LHCN-M2 (cell line): ENCODE data around the gene SLC51A. TPM values are rescaled to one million over a fixed set of nuclear protein-coding genes. Genes with fewer than 3 reads are reported as not detected.
A peak's percentile ranks its signal among the peaks of the same experiment; 100 is the strongest.
"Not testable (repeated sequence)": the region's sequence is repeated elsewhere in the genome, so short reads cannot be mapped to it uniquely, and the experiment has no call there.

Experiments
- DNase-seq: peaks from one replicate; pipeline ENCODE4 v3.0.0-alpha.2; 2012; ENCODE audit warnings: low read depth
- total RNA-seq: library from RNA; depleted of rRNA; stranded (reverse); fragments of >200 nt; gene quantifications from 2 replicates; pipeline ENCODE4 v1.2.3, GENCODE V29; 2014

The SLC51A gene
- total RNA-seq, 1 experiment from 2014 or later, result not detected

GRCh38 chr3:196238612-196239560 is 22.6 kb downstream of the SLC51A start:
- DNase-seq, result no peak

GRCh38 chr3:196240424-196240823 is 24.1 kb downstream of the SLC51A start:
- DNase-seq, result no peak

- no peak for DNase-seq
These were observed 25.4 kb downstream of the SLC51A start for GRCh38 chr3:196241704-196242103.

GRCh38 chr3:196244166-196244565 is 27.8 kb downstream of the SLC51A start:
- not testable (repeated sequence) for DNase-seq

- peak; percentile 88 for DNase-seq
These were observed 30.4 kb downstream of the SLC51A start for GRCh38 chr3:196246612-196247308.

GRCh38 chr3:196251918-196252317 is 35.6 kb downstream of the SLC51A start:
- DNase-seq, result no peak

- DNase-seq, result no peak
These were observed 38.3 kb downstream of the SLC51A start for GRCh38 chr3:196254376-196255283.

- no peak for DNase-seq
These were observed 39.4 kb downstream of the SLC51A start for GRCh38 chr3:196255776-196256175.

- no peak for DNase-seq
These were observed 44.5 kb downstream of the SLC51A start for GRCh38 chr3:196260784-196261183.

GRCh38 chr3:196263819-196264218 is 47.5 kb downstream of the SLC51A start:
- DNase-seq, result no peak

GRCh38 chr3:196268284-196269163 is 52.2 kb downstream of the SLC51A start:
- DNase-seq, result peak; percentile 77

GRCh38 chr3:196270499-196270898 is 54.2 kb downstream of the SLC51A start:
- DNase-seq, result no peak

GRCh38 chr3:196272826-196273225 is 56.5 kb downstream of the SLC51A start:
- DNase-seq, result no peak

- no peak for DNase-seq
These were observed 57.3 kb downstream of the SLC51A start for GRCh38 chr3:196273655-196274054.

GRCh38 chr3:196274585-196274984 is 58.3 kb downstream of the SLC51A start:
- DNase-seq, result no peak

- DNase-seq, result no peak
These were observed 58.8 kb downstream of the SLC51A start for GRCh38 chr3:196275126-196275525.

GRCh38 chr3:196280689-196281440 is 64.5 kb downstream of the SLC51A start:
- DNase-seq, result no peak

- DNase-seq, result no peak
These were observed 65.6 kb downstream of the SLC51A start for GRCh38 chr3:196281962-196282361.
